HCT116 (cell line): ENCODE results near the gene IRF4. TPM values are rescaled to one million over a fixed set of nuclear protein-coding genes. Genes with fewer than 3 reads are reported as not detected.
A peak's percentile ranks its signal among the peaks of the same experiment; 100 is the strongest.

Experiments used
- ATAC-seq: fragments of 200-7000 bp; cut with Tn5 transposase; 2 replicates; pipeline ENCODE4 v1.9.1; 2020; ENCODE audit warnings: mild to moderate bottlenecking, moderate library complexity
- BruUV-seq: library from RNA; stranded (reverse); fragments of 400-500 nt; replicated peaks from 2 replicates; lab custom pipeline; 2021; lab: Mats Ljungman, UMichigan
- CTCF ChIA-PET: fragments of 300-600 bp; sonication (Branson Sonifier 250); formaldehyde crosslinking; loops from one replicate; lab custom pipeline; 2021; ENCODE audit warnings: antibody characterized with exemption; lab: Charles Lee
- POLR2A ChIA-PET: fragments of 300-600, 350-600 bp; sonication (Branson Sonifier 250); formaldehyde crosslinking; loops from one replicate; lab custom pipeline; 2021; ENCODE audit warnings: antibody characterized with exemption; lab: Charles Lee
- RAD21 ChIA-PET, 2 experiments: fragments of 300-600 bp; sonication (Branson Sonifier 250); formaldehyde crosslinking; loops; one replicate each; lab custom pipeline; 2023; ENCODE audit warnings: low total read pairs in 2 of 2; ENCODE audit not compliant: uncharacterized antibody in 2 of 2, unreplicated experiment in 2 of 2, low non-redundant PET in 1 of 2; lab: Charles Lee
- DNase-seq: peaks from one replicate; pipeline ENCODE4 v3.0.0-alpha.2; 2010; ENCODE audit warnings: low read depth, low spot score
- H2AFZ ChIP-seq: fragments of 200-600 bp; shearing (Covaris generic), sonication (generic); 2 replicates; pipeline ENCODE4 v1.6.1; 2017; ENCODE audit warnings: low read depth, mixed run types, mixed read lengths, antibody characterized with exemption, low read length; ENCODE audit not compliant: poor library complexity, severe bottlenecking
- H3K27ac ChIP-seq: 2 replicates; pipeline ENCODE4 v1.5.1; 2012; ENCODE audit warnings: low read depth, low read length
- H3K27me3 ChIP-seq: fragments of 200-600 bp; sonication (generic); 2 replicates; pipeline ENCODE4 v1.6.1; 2016; ENCODE audit warnings: mixed run types, low read length, mixed read lengths; ENCODE audit not compliant: insufficient read depth
- H3K36me3 ChIP-seq, 2 experiments: fragments of 200-500 bp in 1 of 2; fragments of 200-600 bp in 1 of 2; sonication (Bioruptor generic) in 1 of 2; sonication (generic) in 1 of 2; 2 replicates each; pipeline versions ENCODE4 v1.5.1 to v1.6.1; 2014 to 2016; ENCODE audit warnings: low read length in 2 of 2, inconsistent platforms in 1 of 2, mixed read lengths in 1 of 2, mixed run types in 1 of 2; ENCODE audit not compliant: insufficient read depth in 2 of 2, control insufficient read depth in 1 of 2
- H3K4me1 ChIP-seq, 2 experiments: fragments of 200-600 bp in 1 of 2; sonication (generic) in 1 of 2; 2 replicates each; pipeline versions ENCODE4 v1.5.1 to v1.6.1; 2012 to 2017; ENCODE audit warnings: low read length in 2 of 2, inconsistent platforms in 1 of 2, mild to moderate bottlenecking in 1 of 2, mixed read lengths in 1 of 2, mixed run types in 1 of 2, moderate library complexity in 1 of 2; ENCODE audit not compliant: insufficient read depth in 2 of 2, control insufficient read depth in 1 of 2
- H3K4me2 ChIP-seq: fragments of 200-600 bp; sonication (generic); 2 replicates; pipeline ENCODE4 v1.6.1; 2017; ENCODE audit warnings: mixed run types, low read length, mixed read lengths
- H3K4me3 ChIP-seq, 2 experiments: fragments of 200-600 bp in 1 of 2; sonication (generic) in 1 of 2; replicated peaks in 1 of 2; 2 replicates each; pipeline ENCODE4 v1.5.1; 2011 to 2016; ENCODE audit warnings: low read length in 2 of 2, control low read depth in 1 of 2, low read depth in 1 of 2, mild to moderate bottlenecking in 1 of 2, mixed read lengths in 1 of 2, mixed run types in 1 of 2
- H3K79me2 ChIP-seq: fragments of 200-600 bp; sonication (generic); 2 replicates; pipeline ENCODE4 v1.6.1; 2017; ENCODE audit warnings: mild to moderate bottlenecking, mixed run types, low read length, moderate library complexity, mixed read lengths; ENCODE audit not compliant: insufficient read depth
- H3K9ac ChIP-seq: fragments of 200-600 bp; sonication (generic); 2 replicates; pipeline ENCODE4 v1.6.1; 2016; ENCODE audit warnings: low read length, mixed read lengths
- H3K9me2 ChIP-seq: fragments of 200-600 bp; sonication (generic), shearing (Covaris generic); 2 replicates; pipeline ENCODE4 v1.6.1; 2017; ENCODE audit warnings: mixed run types, mild to moderate bottlenecking, moderate library complexity; ENCODE audit not compliant: insufficient read depth
- H3K9me3 ChIP-seq, 2 experiments: fragments of 200-500 bp in 1 of 2; fragments of 200-600 bp in 1 of 2; sonication (Bioruptor generic) in 1 of 2; sonication (generic) in 1 of 2; 2 replicates each; pipeline ENCODE4 v1.6.1; 2014 to 2017; ENCODE audit warnings: low read length in 2 of 2, mixed read lengths in 2 of 2, inconsistent platforms in 1 of 2, low read depth in 1 of 2, mild to moderate bottlenecking in 1 of 2, mixed run types in 1 of 2, moderate library complexity in 1 of 2; ENCODE audit not compliant: control insufficient read depth in 1 of 2, insufficient read depth in 1 of 2
- H4K20me1 ChIP-seq: fragments of 200-600 bp; sonication (generic), shearing (Covaris generic); 2 replicates; pipeline ENCODE4 v1.6.1; 2017; ENCODE audit warnings: mixed run types, mild to moderate bottlenecking, moderate library complexity; ENCODE audit not compliant: insufficient read depth
- CTCF ChIP-seq, 3 experiments: fragments of 200-600 bp in 1 of 3; sonication (generic) in 1 of 3; IDR thresholded peaks in 2 of 3; conservative IDR thresholded peaks in 1 of 3; 2 replicates each; pipeline ENCODE4 v1.5.1; 2012 to 2017; ENCODE audit warnings: low read depth in 2 of 3, low read length in 2 of 3, antibody characterized with exemption in 1 of 3, borderline replicate concordance in 1 of 3, control low read depth in 1 of 3, mild to moderate bottlenecking in 1 of 3, mixed read lengths in 1 of 3, mixed run types in 1 of 3, moderate library complexity in 1 of 3; ENCODE audit not compliant: insufficient read depth in 1 of 3
- EZH2 ChIP-seq: fragments of 200-600 bp; sonication (generic); IDR thresholded peaks from 2 replicates; pipeline ENCODE4 v1.6.1; 2017; ENCODE audit warnings: antibody characterized with exemption, mixed run types
- YY1 ChIP-seq: IDR thresholded peaks from 2 replicates; pipeline ENCODE4 v1.6.1; 2011; ENCODE audit warnings: low read length, low read depth, moderate library complexity, mild to moderate bottlenecking; ENCODE audit not compliant: insufficient replicate concordance; ENCODE audit errors: extremely low read depth
- ZBTB33 ChIP-seq: IDR thresholded peaks from 2 replicates; pipeline ENCODE4 v1.6.1; 2011; ENCODE audit warnings: mild to moderate bottlenecking, low read length, moderate library complexity; ENCODE audit not compliant: insufficient replicate concordance; ENCODE audit errors: extremely low read depth
- intact Hi-C: fragments of 100-400 bp; cut with micrococcal nuclease; formaldehyde crosslinking; loops from 2 replicates; pipeline ENCODE4 v1.10.0; 2022
- total RNA-seq: library from RNA; stranded (reverse); gene quantifications from one replicate; pipeline ENCODE4 v1.2.1, GENCODE V29; 2021; ENCODE audit not compliant: unreplicated experiment

The IRF4 gene
- total RNA-seq, 1 experiment from 2014 or later = 1.2 TPM

- Histone ChIP-seq H3K27ac (no peak overlapping the region), H3K36me3 (no peaks in the 10 kb centered on the region), H3K4me1 (no peaks in the 10 kb centered on the region), H3K27me3 (no peaks in the 10 kb centered on the region), H3K9me3 (peaks cover 4 to 23% of the 10 kb centered on the region in 2 experiments; a peak in 3 of 4 replicates), H3K4me2 (no peak overlapping the region), H3K9me2 (no peaks in the 10 kb centered on the region), H4K20me1 (no peaks in the 10 kb centered on the region), H3K4me3 (no peak overlapping the region), H3K79me2 (no peaks in the 10 kb centered on the region), H2AFZ (no peak overlapping the region), H3K9ac (no peak overlapping the region)
- DNase-seq = no peak
- ChIA-PET POLR2A (no interaction called here), CTCF (no interaction called here), RAD21 (no interaction called here)
- no TSS peak for BruUV-seq
- intact Hi-C loops = no loop called here
- no peak for ATAC-seq
- TF ChIP-seq CTCF (IDR thresholded peaks at IDR 0.05 in 2 of 3, conservative IDR thresholded peaks at IDR 0.05 in 1 of 3; ENCODE audit: borderline replicate concordance in 1 of 3, insufficient read depth in 1 of 3, low read depth in 2 of 3, low read length in 2 of 3) (0 out of 6 replicates have a peak, but pooled peaks of 1 of the 3 experiments have one; percentile 3), ZBTB33 (no peak), YY1 (no peak), EZH2 (no peak)
Observed at GRCh38 chr6:361411-362132, 30.0 kb upstream of the IRF4 start.
